ENCODE results near the gene PLD4.
"Not testable (repeated sequence)": the region's sequence is repeated elsewhere in the genome, so short reads cannot be mapped to it uniquely, and the experiment has no call there.

PLD4 gene

DNA sequence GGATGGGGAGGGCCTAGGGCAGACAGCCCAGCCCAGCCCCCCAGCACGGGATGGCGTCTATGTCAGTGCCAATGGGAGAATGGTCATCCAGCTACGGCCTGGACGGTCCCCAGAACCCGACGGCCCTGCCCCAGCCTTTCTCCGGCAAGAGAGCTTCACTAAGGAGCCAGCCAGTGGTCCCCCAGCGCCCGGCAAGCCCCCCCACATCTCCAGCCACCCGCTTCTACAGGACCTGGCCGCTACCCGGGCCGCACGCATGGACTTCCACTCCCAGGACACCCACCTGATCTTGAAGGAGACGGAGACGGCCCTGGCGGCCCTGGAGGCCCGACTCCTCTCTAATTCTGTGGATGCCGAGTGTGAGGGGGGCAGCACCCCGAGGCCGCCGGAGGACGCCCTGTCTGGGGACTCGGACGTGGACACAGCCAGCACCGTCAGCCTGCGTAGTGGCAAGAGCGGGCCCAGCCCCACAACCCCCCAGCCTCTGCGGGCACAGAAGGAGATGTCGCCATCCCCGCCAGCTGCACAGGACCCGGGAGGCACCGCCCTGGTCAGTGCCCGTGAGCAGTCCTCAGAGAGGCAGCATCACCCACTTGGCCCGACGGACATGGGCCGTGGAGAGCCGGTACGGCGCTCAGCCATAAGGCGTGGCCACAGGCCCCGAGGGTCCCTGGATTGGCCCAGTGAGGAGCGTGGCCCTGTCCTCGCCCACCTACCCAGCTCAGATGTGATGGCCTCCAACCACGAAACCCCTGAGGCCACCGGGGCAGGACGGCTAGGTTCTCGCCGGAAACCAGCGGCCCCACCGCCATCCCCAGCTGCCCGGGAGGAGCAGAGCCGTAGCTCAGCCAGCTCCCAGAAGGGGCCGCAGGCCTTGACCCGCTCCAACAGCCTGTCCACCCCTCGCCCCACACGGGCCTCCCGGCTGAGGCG lies 37.7 kb upstream of the PLD4 start:
- no peak for DNase-seq

DNA sequence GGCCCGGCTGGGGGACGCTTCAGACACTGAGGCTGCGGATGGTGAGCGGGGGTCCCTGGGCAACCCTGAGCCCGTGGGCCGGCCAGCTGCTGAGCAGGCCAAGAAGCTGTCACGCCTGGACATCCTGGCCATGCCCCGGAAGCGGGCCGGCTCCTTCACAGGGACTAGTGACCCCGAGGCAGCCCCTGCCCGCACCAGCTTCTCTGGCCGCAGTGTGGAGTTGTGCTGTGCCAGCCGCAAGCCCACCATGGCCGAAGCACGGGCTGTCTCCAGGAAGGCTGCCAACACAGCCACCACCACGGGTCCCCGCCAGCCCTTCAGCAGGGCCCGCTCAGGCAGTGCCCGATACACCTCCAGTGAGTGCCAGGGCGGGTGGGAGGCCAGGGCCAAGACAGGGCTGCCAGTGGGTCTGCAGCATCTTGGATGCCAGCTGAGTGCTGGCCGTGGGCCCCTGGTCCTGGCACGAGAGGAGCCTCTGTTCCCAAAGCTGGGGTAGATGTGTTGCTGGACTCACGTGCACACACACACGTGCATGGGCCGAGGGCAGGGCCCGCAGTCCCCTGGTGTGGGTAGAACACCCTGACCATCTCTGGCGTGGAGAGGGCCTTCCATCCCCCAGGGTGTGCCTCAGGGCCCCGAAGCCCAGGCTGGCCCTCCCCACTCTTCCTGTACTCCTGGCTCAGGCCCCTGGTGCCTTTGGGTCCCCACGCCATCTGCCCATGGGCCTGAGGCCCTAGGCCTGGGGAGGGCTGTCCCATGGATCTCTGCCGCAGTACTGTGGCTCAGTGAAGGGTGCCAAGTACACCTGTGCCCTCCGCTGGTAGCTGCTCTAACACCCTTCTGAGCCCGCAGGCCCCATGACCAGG lies 36.8 kb upstream of the PLD4 start:
- no peak for DNase-seq

DNA sequence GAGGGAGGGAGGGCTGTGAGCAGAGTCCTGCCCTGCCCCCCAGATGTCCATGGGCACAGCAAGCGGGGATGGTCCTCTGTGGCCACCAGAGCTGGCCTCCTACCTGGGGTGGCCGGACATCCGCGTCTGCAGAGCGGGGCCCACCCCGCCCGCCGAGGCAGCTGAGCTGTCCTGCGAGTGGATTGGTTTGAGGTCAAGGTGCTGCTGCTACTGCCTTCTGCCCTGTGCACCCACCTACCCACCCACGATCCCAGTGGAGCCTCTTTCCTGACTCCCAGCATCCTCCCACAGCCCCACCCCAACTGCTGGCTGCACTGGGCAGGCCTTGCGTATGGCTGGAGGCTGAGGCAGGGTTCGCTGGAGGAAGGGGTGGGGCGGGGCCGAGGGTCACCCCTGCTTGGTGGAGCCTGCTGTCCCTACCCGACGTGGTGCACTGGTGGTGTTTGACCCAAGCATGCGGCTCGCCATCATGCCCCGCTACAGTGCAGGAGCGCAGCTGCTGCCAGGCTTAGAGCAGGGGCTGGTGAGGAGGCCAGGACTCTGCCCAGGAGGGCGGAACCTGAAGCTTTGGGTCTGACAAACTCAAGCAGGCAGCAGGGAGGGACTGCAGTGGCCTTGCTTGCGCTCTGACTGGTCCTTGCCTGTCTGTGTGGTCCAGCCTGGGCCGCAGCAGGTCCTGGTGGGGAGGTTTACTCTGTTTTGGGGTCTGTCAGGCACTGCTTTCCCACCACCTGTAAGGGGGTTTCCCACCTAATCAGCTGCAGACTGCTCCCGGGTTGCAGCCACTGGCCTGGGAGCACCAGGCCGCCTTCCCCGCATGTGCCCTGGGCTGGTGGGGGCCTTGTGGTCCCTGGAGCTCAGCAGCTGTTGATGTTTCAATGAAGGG lies 35.9 kb upstream of the PLD4 start:
- no peak for DNase-seq

DNA sequence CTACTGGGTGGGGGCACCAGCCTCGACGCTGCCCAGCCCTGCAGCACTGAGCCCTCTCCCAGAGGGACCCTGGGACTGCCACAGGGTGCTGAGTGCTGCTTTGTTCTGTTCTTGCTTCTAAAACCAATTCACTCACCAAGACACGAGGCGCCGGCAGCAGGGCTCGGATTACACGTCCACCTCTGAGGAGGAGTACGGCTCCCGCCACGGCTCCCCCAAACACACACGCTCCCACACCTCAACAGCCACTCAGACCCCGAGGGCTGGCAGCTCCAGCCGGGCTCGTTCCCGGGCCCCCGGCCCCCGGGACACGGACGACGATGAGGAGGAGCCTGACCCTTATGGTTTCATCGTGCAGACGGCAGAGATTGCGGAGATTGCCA lies 35.3 kb upstream of the PLD4 start:
- DNase-seq: no peak

DNA sequence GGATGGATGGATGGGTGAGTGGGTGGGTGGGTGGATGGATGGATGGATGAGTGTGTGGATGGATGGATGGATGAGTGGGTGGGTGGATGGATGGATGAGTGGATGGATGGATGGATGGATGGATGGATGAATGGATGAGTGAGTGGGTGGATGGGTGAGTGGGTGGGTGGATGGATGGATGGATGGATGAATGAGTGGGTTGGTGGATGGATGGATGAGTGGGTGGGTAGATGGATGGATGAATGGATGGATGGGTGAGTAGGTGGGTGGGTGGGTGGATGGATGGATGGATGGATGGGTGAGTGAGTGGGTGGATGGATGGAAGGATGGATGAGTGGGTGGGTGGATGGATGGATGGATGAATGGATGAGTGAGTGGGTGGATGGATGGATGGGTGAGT lies 34.4 kb upstream of the PLD4 start:
- DNase-seq: not testable (repeated sequence)

DNA sequence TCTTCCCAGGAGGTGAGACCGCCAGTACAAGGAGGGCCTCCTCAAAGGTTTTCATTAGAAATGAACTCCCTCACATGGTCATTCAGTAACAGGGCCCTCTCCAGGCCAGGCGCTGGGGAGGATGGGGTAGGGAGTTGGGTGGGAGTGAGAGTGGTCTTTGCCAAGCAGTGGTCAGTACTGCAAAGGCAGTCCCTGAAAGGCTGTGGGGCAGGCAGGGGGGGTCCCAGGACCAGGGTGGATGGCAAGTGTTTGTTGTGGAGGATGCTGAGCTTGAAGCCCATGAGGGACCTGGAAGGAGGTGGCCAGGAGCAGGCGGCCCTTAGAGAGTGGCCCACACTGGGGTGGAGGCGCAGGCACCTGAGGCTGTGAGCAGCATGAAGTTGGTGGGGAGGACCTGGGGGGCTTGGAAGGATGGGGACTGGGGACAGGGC lies 33.5 kb upstream of the PLD4 start:
- DNase-seq: no peak

DNA sequence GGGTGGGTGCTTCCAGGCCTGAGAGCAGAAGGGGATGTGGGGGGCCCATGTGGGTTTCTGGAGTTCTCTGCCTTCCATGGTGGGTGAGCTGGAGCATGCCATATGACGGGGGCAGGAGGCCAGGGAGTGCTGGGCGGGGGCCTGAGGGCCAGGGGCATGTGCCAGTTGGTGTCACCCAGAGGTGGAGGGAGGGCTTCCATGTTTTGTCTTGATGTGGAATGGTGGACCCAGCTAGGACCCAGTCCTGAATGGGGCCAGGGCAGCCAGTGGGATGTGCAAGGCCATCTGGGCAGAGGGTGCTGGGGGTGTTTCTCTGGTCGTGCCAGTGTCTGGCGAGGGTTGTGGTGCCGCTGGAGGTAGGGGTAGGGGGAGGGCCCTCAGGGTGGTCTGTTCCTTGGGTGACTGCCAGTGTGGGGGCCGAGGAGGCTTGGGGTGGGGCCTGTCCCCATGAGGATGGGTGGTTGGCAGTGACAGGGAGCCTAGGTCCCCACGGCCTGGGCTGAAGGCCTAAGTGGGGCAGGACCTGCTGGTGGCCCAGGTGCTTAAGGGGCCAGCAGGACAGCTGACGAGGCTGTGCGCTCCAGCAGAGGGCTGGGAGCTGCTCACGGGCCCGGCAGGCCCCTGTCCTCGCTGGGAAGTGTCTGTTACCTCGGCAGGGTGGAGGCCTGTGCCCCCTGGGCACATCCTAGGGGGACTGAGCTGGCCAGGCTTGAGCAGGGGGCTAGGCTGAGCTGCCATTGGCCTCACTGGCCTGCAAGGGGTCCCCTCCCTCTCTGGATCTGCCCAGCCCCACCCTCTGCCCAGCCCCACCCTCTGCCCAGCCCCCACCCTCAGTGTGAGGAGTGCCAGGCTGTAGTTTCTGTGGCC lies 32.8 kb upstream of the PLD4 start:
- DNase-seq: no peak

DNA sequence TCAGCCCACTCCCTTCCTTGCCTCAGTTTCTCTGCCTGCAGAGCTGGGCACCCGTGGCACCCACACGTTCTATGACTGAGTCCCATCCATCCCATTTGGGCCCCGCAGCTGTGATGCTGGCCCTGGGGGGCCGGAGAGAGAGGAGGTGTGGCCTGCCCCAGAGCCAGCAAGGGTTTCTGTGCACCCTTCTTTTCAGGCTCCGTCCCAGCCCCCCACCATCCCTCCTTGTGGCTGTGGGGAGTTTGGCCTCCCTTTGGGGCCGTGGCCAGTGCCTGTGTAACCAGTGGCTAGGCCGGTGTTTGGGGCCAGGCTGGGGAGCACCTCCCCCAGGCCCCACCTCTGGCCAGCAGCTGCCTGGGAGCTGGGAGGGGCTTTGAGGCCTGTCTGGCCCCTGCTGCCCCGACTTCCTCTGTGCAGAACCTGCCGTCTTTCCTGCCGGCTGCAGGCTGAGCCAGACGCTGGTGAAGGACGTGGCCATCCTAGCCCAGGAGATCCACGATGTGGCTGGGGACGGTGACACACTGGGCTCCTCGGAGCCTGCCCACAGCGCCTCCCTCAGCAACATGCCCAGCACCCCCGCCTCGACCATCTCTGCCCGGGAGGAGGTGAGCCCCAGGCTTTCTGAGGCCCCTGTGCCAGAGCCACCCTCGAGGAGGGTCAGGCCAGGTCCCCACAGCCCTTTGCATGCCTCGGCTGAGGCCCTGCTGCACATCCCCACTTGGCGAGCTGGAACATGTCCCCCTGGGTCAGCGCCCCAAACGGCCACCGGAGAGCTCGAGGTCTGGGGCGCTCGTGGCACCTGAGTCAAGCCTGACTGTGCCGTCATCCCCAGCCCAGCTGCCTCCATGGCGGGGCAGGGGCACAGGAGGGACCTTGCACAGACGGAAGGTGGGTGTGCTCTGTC lies 31.9 kb upstream of the PLD4 start:
- no peak for DNase-seq

DNA sequence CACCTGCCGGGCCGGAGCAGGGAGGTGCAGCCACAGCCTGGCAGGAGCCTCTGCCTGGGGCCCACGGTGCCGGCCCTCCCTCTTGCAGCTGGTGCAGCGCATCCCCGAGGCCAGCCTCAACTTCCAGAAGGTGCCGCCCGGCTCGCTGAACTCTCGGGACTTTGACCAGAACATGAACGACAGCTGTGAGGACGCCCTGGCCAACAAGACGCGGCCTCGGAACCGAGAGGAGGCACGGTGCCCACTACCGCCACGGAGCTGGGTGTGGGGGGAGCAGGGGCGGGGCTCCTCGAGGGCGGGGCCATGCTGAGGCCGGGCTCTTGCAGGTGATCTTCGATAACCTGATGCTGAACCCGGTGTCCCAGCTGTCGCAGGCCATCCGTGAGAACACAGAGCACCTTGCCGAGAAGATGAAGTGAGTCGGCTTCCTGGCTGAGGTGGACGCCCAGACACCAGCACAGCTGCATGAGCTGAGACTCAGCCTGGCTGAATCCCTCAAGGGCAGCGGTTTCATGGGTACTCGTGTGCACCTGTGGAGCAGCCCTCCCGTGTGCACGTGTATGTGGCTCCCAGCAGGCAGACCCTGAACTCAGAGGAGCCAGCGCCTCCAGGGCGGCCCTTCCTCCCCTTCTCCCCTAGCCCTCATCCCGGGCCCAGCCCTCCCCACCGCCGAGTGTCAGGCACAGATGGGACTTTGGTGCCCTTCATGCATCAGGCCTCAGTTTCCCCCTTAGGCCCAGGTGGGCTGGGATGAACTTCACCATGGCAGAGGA lies 31.1 kb upstream of the PLD4 start:
- DNase-seq: no peak

DNA sequence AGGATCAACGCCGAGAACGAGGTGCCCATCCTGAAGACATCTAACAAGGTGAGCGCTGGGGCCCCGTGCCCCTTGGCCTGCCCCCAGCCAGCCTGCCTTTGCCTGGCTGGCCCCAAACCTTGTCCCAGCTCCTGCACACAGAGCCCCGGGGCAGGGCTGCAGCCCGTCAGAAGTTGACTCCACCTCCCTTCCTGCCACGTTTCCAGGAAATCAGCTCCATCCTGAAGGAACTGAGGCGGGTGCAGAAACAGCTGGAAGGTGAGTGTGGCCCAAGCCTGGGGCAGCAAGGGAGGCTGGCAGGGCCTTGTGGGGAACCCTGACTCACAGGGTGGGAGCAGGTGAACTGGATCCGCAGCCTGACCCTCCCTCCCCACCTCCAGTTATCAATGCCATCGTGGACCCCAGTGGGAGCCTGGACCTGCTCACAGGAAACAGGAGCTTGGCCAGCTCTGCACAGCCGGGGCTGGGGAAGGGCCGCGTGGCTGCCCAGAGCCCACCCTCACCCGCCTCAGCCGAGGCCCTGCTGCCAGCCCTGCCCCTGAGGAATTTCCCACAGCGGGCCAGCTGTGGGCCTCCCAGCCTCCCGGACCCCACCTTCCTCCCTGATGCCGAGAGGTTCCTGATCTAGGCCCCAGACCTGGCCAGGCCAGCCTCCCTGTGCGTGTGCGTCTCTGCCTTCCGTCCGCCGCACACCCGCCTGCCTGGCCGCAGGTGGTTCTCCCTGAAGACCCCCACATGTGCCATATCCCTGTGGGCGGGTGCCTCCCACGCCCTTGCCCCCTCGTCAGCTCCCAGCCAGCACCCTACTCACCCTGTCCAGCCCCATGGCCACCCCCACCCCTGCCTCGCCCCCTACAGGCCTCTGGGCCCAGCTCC lies 30.1 kb upstream of the PLD4 start:
- DNase-seq: no peak

DNA sequence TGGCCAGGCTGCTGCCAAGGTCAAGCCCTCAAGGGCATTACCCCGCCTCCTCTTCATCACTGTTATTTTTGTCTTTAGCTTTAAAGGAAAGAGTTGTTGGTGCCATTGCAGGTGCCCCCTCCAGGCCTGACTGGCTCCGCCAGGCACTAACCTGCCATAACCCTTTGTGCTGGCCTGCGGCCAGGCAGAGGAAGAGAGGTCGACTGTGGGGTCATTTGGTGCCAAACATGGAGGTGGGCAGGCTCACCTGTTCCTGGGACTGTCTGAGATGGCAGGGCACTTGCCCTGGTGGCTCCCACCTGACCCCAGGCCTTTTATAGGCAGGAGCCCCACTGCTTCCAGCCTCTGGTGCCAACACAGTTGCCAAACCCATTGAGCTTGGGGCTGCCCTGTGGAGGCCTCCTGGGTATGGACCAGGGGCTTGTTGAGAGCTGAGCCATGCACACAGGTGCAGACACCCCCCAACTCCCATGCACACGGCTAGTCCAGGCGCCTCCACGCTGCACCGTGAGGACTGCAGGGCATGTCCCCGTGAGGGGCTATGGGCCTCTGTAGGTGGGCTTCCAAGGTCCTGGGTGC lies 29.4 kb upstream of the PLD4 start:
- no peak for DNase-seq

DNA sequence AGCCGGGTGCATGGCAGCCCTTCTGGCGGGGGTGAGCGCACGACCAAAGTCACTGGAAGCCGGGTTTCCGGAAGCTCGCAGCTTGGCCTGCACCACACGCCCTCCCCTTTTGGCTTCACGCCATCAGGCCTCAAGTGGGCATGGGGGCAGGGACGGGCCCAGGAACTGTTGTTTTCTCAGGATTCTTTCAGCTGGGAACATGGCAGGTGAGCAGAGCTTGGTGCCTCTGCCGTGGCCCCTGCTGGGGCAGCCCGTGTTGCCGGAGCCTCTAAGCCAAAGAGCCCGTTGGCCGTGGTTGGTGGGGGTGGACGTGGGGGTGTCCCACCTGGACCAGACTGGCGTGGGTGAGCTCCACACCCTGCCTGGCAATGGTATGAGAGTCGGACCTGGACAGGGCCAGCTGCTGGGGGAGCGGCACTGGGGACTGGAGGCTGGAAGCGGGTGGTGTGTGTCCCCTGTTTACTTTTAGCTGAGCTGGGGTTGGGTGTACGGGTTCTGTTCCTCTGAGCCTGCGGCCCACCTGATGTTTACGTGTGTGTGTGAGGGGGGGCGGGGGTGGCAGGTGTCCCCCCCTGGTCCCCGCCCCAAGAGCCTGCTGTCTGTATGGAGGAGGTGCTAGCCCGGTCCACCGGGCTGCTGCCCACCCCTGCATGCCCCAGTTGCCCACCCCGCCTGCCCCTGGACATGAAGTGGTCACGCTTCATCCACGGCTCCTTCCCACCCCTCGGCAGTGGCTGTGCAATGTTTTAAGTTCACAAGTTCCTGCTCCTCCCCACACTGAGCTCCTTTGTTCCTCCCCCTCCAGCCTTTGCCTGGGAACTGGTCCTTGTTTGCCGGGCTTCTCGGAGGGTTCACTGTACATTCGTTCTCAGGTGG lies 28.7 kb upstream of the PLD4 start:
- peak; percentile 95 for DNase-seq

DNA sequence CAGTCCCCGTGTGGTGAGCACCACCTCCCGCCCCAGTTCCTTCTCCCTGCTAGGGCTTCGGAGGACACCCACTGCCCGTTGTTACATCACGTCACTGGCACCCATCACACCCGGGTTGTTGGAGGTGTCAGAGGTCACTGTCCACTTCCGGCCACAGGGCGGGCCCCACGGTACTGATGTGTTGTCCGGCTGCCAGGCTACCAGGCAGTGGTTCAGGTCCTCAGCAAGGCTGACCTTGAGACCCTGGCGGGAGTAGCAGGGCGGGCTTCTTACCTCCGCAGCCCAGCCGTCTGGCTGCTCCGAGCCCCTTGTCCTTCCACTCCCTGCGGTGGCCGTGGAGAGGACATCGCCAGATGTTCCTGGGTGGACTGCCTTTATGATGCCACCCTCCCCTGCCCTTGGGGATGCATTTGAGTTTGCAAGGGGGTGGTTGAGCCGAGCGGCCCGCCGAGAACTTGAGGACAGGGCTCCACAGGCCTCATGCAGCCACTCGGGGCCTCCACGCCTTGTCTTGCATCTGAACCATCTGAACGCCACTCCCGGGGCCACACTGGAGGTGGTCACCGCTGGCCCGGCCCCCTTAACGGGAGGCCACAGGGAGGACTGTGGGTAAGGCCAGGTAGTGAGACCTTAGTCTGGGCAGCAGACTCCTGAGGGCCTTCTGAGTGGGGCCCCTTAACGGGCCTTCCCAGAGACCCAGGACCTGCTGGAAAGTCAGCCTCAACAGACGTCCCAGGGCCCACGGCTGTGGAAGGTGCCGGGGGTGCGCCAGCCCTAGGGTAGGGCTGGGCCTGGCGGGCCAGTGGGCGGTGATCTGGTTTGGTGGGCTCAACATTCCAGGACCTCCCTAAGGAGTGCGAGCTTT lies 27.1 kb upstream of the PLD4 start:
- no peak for DNase-seq

DNA sequence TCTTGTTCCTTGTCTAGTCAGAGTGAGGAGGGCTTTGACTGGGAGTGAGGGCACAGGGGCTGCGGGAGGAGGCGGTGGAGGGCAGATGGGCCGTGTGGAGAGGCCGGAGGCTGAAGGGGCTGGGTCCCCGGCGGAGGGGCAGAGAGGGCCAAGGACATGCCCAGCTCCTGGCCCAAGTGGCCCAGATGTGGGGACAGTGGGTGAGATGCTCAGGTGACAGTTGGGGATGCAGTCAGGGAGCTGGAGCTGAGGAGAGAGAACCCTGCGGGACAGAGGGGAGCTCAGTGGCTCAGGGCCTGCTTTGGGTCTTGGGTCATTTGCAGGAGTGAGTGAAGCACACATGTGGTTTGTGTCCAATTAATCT lies 26.5 kb upstream of the PLD4 start:
- DNase-seq: no peak

DNA sequence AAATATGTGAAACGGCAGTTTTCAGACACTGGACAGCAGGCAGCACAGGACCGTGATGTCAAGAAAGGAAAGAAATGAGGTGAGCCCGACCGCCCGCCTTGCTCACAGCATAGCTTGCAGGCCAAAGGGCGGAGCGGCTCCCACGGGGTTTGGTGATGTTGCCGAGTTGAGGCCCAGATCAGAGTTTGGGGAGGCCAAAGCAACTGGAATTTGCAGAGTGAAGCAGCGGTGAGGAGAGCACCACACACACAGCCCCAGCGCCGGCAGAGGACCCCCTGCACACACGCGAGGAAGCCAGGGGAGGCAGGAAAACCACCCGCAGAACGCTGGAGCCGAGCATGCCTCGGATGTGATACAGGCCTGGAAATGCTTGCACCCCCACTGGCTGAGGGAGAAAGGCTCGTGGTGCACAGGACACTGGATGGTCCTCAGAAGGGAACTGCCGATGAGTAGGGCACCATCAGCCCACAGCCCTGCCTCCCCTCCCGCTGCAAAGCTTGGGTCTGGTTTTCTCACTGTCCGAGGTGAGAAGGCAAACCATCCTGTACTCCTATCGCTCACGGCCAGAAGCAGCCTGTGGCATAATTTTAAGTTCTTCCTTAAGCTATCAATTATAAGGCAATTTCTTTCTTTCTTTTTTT lies 25.7 kb upstream of the PLD4 start:
- DNase-seq: no peak

DNA sequence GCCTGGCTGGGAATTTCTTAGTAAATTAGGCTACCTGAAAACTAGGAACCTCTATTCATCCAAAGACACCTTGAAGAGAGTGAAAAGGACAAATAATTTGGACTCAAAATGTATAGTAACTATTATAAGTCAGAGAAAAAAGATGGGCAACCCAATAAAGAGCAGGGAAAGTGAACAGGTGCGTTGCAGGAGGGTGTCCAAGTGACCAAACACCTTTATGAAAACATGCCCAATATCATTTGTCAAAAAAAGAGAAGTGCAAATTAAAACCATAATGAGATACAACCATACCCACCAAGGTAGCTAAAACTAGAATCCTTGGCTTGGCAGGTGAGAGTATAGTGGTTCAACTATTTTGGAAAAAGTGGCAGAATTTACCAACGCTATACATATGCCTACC lies 24.9 kb upstream of the PLD4 start:
- no peak for DNase-seq

Data from NCI-H1105 (cell line).